IMR-90 (cell line): ENCODE results near the gene AKR1A1. TPM values are rescaled to one million over a fixed set of nuclear protein-coding genes. Genes with fewer than 3 reads are reported as not detected.

ENCODE experiments used
- ATAC-seq: fragments of 200-7000 bp; cut with Tn5 transposase; 2 replicates; pipeline ENCODE4 v1.9.1; 2020; ENCODE audit warnings: low read depth, mild to moderate bottlenecking, moderate library complexity
- BruUV-seq: library from RNA; stranded (reverse); fragments of 400-500 nt; replicated peaks from 2 replicates; lab custom pipeline; 2021; lab: Mats Ljungman, UMichigan
- CTCF ChIA-PET: fragments of 300-600 bp; formaldehyde crosslinking; extraction: SDS; loops from one replicate; lab custom pipeline; 2021; ENCODE audit warnings: antibody characterized with exemption; lab: Yijun Ruan, JAX
- POLR2A ChIA-PET: fragments of 300-600 bp; sonication (Branson Sonifier 250); formaldehyde crosslinking; loops from one replicate; lab custom pipeline; 2022; ENCODE audit warnings: antibody characterized with exemption; ENCODE audit not compliant: unreplicated experiment; lab: Charles Lee
- DNase-seq: peaks from one replicate; pipeline ENCODE4 v3.0.0; 2013
- H2AFZ ChIP-seq: replicated peaks from 2 replicates; pipeline ENCODE3; 2013; ENCODE audit warnings: low read length, mild to moderate bottlenecking; ENCODE audit not compliant: poor library complexity
- H2AK5ac ChIP-seq: 2 replicates; pipeline ENCODE4 v1.6.1; 2013; ENCODE audit warnings: low read depth, low read length, inconsistent platforms
- H2AK9ac ChIP-seq: replicated peaks from 2 replicates; pipeline ENCODE3; 2013; ENCODE audit warnings: mild to moderate bottlenecking, low read depth, low read length, moderate library complexity; ENCODE audit not compliant: poor library complexity
- H2BK120ac ChIP-seq: 2 replicates; pipeline ENCODE4 v1.6.1; 2013; ENCODE audit warnings: low read depth, low read length, inconsistent platforms
- H2BK15ac ChIP-seq: 3 replicates; pipeline ENCODE4 v1.6.1; 2013; ENCODE audit warnings: low read depth, low read length, inconsistent platforms
- H2BK20ac ChIP-seq: 2 replicates; pipeline ENCODE4 v1.6.1; 2013; ENCODE audit warnings: low read depth, mild to moderate bottlenecking, inconsistent platforms, low read length, moderate library complexity
- H2BK5ac ChIP-seq: 2 replicates; pipeline ENCODE4 v1.6.1; 2013; ENCODE audit warnings: mild to moderate bottlenecking, low read depth, low read length, inconsistent platforms; ENCODE audit not compliant: poor library complexity, severe bottlenecking
- H3K14ac ChIP-seq: replicated peaks from 2 replicates; pipeline ENCODE4 v1.6.1; 2013; ENCODE audit warnings: low read depth, low read length, inconsistent platforms
- H3K18ac ChIP-seq: 2 replicates; pipeline ENCODE4 v1.6.1; 2013; ENCODE audit warnings: low read depth, low read length, control low read depth
- H3K23ac ChIP-seq: 2 replicates; pipeline ENCODE4 v1.6.1; 2013; ENCODE audit warnings: low read depth, low read length, inconsistent platforms
- H3K27ac ChIP-seq: 2 replicates; pipeline ENCODE4 v1.5.1; 2013; ENCODE audit warnings: mild to moderate bottlenecking, control low read depth, low read length; ENCODE audit not compliant: insufficient read depth
- H3K27me3 ChIP-seq: 2 replicates; pipeline ENCODE4 v1.6.1; 2013; ENCODE audit warnings: low read length; ENCODE audit not compliant: control insufficient read depth, insufficient read depth
- H3K36me3 ChIP-seq: 2 replicates; pipeline ENCODE4 v1.6.1; 2013; ENCODE audit warnings: low read length, mixed read lengths; ENCODE audit not compliant: control insufficient read depth, insufficient read depth
- H3K4ac ChIP-seq: 2 replicates; pipeline ENCODE4 v1.6.1; 2013; ENCODE audit warnings: low read depth, low read length, inconsistent platforms
- H3K4me1 ChIP-seq: 2 replicates; pipeline ENCODE4 v1.6.1; 2013; ENCODE audit warnings: low read length, mixed read lengths; ENCODE audit not compliant: control insufficient read depth, insufficient read depth
- H3K4me2 ChIP-seq: 2 replicates; pipeline ENCODE4 v1.6.1; 2013; ENCODE audit warnings: low read depth, mild to moderate bottlenecking, control low read depth, low read length, moderate library complexity
- H3K4me3 ChIP-seq: 2 replicates; pipeline ENCODE4 v1.5.1; 2013; ENCODE audit warnings: low read depth, mild to moderate bottlenecking, control low read depth, low read length, moderate library complexity; ENCODE audit not compliant: insufficient read depth
- H3K56ac ChIP-seq: 2 replicates; pipeline ENCODE4 v1.6.1; 2013; ENCODE audit warnings: low read length, inconsistent platforms; ENCODE audit not compliant: insufficient read depth; ENCODE audit errors: extremely low read depth
- H3K79me1 ChIP-seq, 2 experiments: 2 replicates each; pipeline ENCODE4 v1.6.1; 2013; ENCODE audit warnings: low read length in 2 of 2, inconsistent platforms in 1 of 2, low read depth in 1 of 2
- H3K9ac ChIP-seq: 2 replicates; pipeline ENCODE4 v1.6.1; 2013; ENCODE audit warnings: low read depth, low read length, control low read depth
- H3K9me1 ChIP-seq: 2 replicates; pipeline ENCODE4 v1.6.1; 2013; ENCODE audit warnings: low read length, inconsistent platforms; ENCODE audit not compliant: insufficient read depth
- H3K9me3 ChIP-seq: 2 replicates; pipeline ENCODE4 v1.6.1; 2013; ENCODE audit warnings: low read length; ENCODE audit not compliant: control insufficient read depth, insufficient read depth
- H4K20me1 ChIP-seq: 2 replicates; pipeline ENCODE4 v1.6.1; 2013; ENCODE audit warnings: low read length, inconsistent platforms; ENCODE audit not compliant: insufficient read depth
- H4K5ac ChIP-seq: 2 replicates; pipeline ENCODE4 v1.6.1; 2013; ENCODE audit warnings: mild to moderate bottlenecking, low read depth, low read length, control low read depth
- H4K8ac ChIP-seq, 2 experiments: 2 replicates each; pipeline ENCODE4 v1.6.1; 2013; ENCODE audit warnings: low read depth in 2 of 2, low read length in 2 of 2, control low read depth in 1 of 2, inconsistent platforms in 1 of 2
- H4K91ac ChIP-seq: 2 replicates; pipeline ENCODE4 v1.6.1; 2013; ENCODE audit warnings: low read depth, low read length, inconsistent platforms; ENCODE audit not compliant: insufficient read depth
- CEBPB ChIP-seq: IDR thresholded peaks from 2 replicates; pipeline ENCODE4 v1.6.1; 2012; ENCODE audit warnings: low read depth, low read length, improper control_type of control experiment
- CHD1 ChIP-seq: IDR thresholded peaks from 2 replicates; pipeline ENCODE4 v1.6.1; 2012; ENCODE audit warnings: low read depth, low read length, improper control_type of control experiment
- ELK1 ChIP-seq: fragments of 150-350 bp; IDR thresholded peaks from 2 replicates; pipeline ENCODE4 v1.6.1; 2016; ENCODE audit warnings: low read depth, mild to moderate bottlenecking, low read length, moderate library complexity, borderline replicate concordance
- FOS ChIP-seq: fragments of 150-350 bp; IDR thresholded peaks from 2 replicates; pipeline ENCODE4 v1.6.1; 2016; ENCODE audit warnings: low read depth, low read length
- MAZ ChIP-seq: IDR thresholded peaks from 2 replicates; pipeline ENCODE4 v1.6.1; 2012; ENCODE audit warnings: low read depth, mild to moderate bottlenecking, low read length, improper control_type of control experiment, moderate library complexity, borderline replicate concordance
- MXI1 ChIP-seq: IDR thresholded peaks from 2 replicates; pipeline ENCODE4 v1.6.1; 2012; ENCODE audit warnings: low read depth, mild to moderate bottlenecking, low read length, moderate library complexity, borderline replicate concordance
- NFE2L2 ChIP-seq: fragments of 150-350 bp; IDR thresholded peaks from 2 replicates; pipeline ENCODE4 v1.6.1; 2016; ENCODE audit warnings: low read depth, mild to moderate bottlenecking, low read length
- RAD21 ChIP-seq: IDR thresholded peaks from 2 replicates; pipeline ENCODE4 v1.6.1; 2012; ENCODE audit warnings: low read length, improper control_type of control experiment
- RFX5 ChIP-seq: IDR thresholded peaks from 2 replicates; pipeline ENCODE4 v1.8.0; 2012; ENCODE audit warnings: low read depth, mild to moderate bottlenecking, low read length, moderate library complexity
- SMC3 ChIP-seq: fragments of 150-350 bp; IDR thresholded peaks from 2 replicates; pipeline ENCODE4 v1.6.1; 2016; ENCODE audit warnings: low read depth, mild to moderate bottlenecking, antibody characterized with exemption, low read length, moderate library complexity
- WGBS, 2 experiments: methylation state at CpG; one replicate each; pipeline versions ENCODE4 v1.1.5 to v1.1.7; 2013; ENCODE audit warnings: missing lambda C conversion rate in 2 of 2; ENCODE audit not compliant: insufficient read length in 1 of 2; ENCODE audit errors: extremely low coverage in 2 of 2; 5-methylcytosine and 5-hydroxymethylcytosine counted together
- dilution Hi-C: fragments of 300-500 bp; cut with HindIII; formaldehyde crosslinking; loops from one replicate; pipeline ENCODE4 v1.14.3; 2018; ENCODE audit warnings: low sequenced_read_pairs; ENCODE audit not compliant: unreplicated experiment
- in situ Hi-C: fragments of 300-500 bp; cut with MboI; formaldehyde crosslinking; loops from 3 replicates; pipeline ENCODE4 v1.14.3; 2019; ENCODE audit warnings: low sequenced_read_pairs, inconsistent platforms, mixed read lengths
- intact Hi-C: fragments of 100-400 bp; cut with micrococcal nuclease; formaldehyde crosslinking; loops from 2 replicates; pipeline ENCODE4 v1.10.0; 2022
- polyA plus RNA-seq, 3 experiments: library from polyadenylated mRNA; depleted of rRNA; stranded (reverse); fragments of >200 nt; gene quantifications; 2 replicates each; pipeline ENCODE4 v1.2.3, GENCODE V29; 2012; ENCODE audit warnings: low replicate concordance in 1 of 3
- total RNA-seq: library from RNA; depleted of rRNA; stranded (reverse); fragments of >200 nt; gene quantifications from 2 replicates; pipeline ENCODE4 v1.2.3, GENCODE V29; 2012
- TF ChIP-seq, protein P1 (sequence below): conservative IDR thresholded peaks from 2 replicates; pipeline ENCODE4 v1.5.1; 2012; ENCODE audit warnings: mild to moderate bottlenecking, low read depth, low read length, improper control_type of control experiment
- TF ChIP-seq, protein P2 (sequence below): fragments of 150-350 bp; IDR thresholded peaks from 2 replicates; pipeline ENCODE4 v1.6.1; 2017; ENCODE audit warnings: mild to moderate bottlenecking, antibody characterized with exemption, low read length, low read depth

Gene AKR1A1
- total and polyA plus RNA-seq, 2 of the 4 experiments (the other 2 are of a cell fraction), result 141 to 151 TPM

- H3K9me3 ChIP-seq, result no peaks in the 10 kb centered on the region
- no peak overlapping the region for H4K5ac ChIP-seq
- BruUV-seq, result no TSS peak
- H3K36me3 ChIP-seq, result peaks cover 61% of the 10 kb centered on the region
- H2AFZ ChIP-seq, result no peak overlapping the region
- H2AK5ac ChIP-seq, result no peak overlapping the region
- POLR2A ChIA-PET, result no interaction called here
- ATAC-seq, result peak; percentile 58
- intact Hi-C loops (loop anchor here (1.0 to 5.0 kb wide), 2 partner anchors 58 to 175 kb away; partner anchors contain the start of genes GPBP1L1 and TMEM69), in situ Hi-C loops (no loop called here), dilution Hi-C loops (no loop called here)
- H4K91ac ChIP-seq, result no peak overlapping the region
- H2AK9ac ChIP-seq, result peak overlapping the region; percentile 23
- H3K23ac ChIP-seq, result no peak overlapping the region
- H4K20me1 ChIP-seq, result peaks cover 56% of the 10 kb centered on the region
- no peak overlapping the region for H3K56ac ChIP-seq
- WGBS, 2 experiments, result no CpG with 5 or more reads among the region's 1 CpG
- CTCF ChIA-PET, result interaction anchor here (0.6 to 1.5 kb wide), 6 partner anchors 9 to 1807 kb away, joined by 3 to 6 read pairs (median 5); partner anchors contain the start of gene PRDX1
- H2BK15ac ChIP-seq, result no peak overlapping the region
- no peak overlapping the region for H3K4me2 ChIP-seq
- H2BK120ac ChIP-seq, result no peak overlapping the region
- no peak overlapping the region for H3K14ac ChIP-seq
- peaks cover 8 to 59% of the 10 kb centered on the region in 2 experiments for H3K79me1 ChIP-seq
- no peak overlapping the region for H4K8ac ChIP-seq
- H2BK5ac ChIP-seq, result no peak overlapping the region
- H3K18ac ChIP-seq, result no peak overlapping the region
- no peaks in the 10 kb centered on the region for H3K27me3 ChIP-seq
- no peak overlapping the region for H3K9ac ChIP-seq
- no peak overlapping the region for H2BK20ac ChIP-seq
- peak; percentile 71 for DNase-seq
- H3K4me1 ChIP-seq, result peaks cover 17% of the 10 kb centered on the region
- no peak overlapping the region for H3K4me3 ChIP-seq
- H3K4ac ChIP-seq, result no peak overlapping the region
- no peak overlapping the region for H3K27ac ChIP-seq
- H3K9me1 ChIP-seq, result peaks cover 17% of the 10 kb centered on the region
- TF ChIP-seq NFE2L2, result no peak
- peak; percentile 83 for TF ChIP-seq SMC3
- no peak for TF ChIP-seq CHD1
- no peak for TF ChIP-seq RFX5
- TF ChIP-seq FOS, result peak; percentile 14; the same call in 1 of the 2 replicates
- TF ChIP-seq RAD21, result peak; percentile 64
- no peak for TF ChIP-seq MAZ
- no peak for TF ChIP-seq CEBPB
- TF ChIP-seq MXI1, result peak; percentile 63; the same call in 1 of the 2 replicates
- TF ChIP-seq ELK1, result no peak
- TF ChIP-seq, protein P1, sequence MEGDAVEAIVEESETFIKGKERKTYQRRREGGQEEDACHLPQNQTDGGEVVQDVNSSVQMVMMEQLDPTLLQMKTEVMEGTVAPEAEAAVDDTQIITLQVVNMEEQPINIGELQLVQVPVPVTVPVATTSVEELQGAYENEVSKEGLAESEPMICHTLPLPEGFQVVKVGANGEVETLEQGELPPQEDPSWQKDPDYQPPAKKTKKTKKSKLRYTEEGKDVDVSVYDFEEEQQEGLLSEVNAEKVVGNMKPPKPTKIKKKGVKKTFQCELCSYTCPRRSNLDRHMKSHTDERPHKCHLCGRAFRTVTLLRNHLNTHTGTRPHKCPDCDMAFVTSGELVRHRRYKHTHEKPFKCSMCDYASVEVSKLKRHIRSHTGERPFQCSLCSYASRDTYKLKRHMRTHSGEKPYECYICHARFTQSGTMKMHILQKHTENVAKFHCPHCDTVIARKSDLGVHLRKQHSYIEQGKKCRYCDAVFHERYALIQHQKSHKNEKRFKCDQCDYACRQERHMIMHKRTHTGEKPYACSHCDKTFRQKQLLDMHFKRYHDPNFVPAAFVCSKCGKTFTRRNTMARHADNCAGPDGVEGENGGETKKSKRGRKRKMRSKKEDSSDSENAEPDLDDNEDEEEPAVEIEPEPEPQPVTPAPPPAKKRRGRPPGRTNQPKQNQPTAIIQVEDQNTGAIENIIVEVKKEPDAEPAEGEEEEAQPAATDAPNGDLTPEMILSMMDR, result peak; percentile 64
- TF ChIP-seq, protein P2, sequence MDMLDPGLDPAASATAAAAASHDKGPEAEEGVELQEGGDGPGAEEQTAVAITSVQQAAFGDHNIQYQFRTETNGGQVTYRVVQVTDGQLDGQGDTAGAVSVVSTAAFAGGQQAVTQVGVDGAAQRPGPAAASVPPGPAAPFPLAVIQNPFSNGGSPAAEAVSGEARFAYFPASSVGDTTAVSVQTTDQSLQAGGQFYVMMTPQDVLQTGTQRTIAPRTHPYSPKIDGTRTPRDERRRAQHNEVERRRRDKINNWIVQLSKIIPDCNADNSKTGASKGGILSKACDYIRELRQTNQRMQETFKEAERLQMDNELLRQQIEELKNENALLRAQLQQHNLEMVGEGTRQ, result peak; percentile 40; the same call in 1 of the 2 replicates
Measured at GRCh38 chr1:45512641-45513054, 38.0 kb upstream of the AKR1A1 start.
